ENCODE data around the gene IL17RA. TPM values are rescaled to one million over a fixed set of nuclear protein-coding genes. Genes with fewer than 3 reads are reported as not detected.
"Not testable (repeated sequence)": the region's sequence is repeated elsewhere in the genome, so short reads cannot be mapped to it uniquely, and the experiment has no call there.

Gene IL17RA
- total RNA-seq, 1 donor from 2014 or later, result 78.3 TPM

- intact Hi-C loops (cut with micrococcal nuclease), result loop anchor here (1.0 kb wide), 2 partner anchors 20 to 34 kb away; partner anchors contain the start of gene IL17RA
Measured at GRCh38 chr22:17118342-17118741, 33.5 kb downstream of the IL17RA start.

GRCh38 chr22:17119481-17120202 lies 34.8 kb downstream of the IL17RA start:
- intact Hi-C loops (cut with micrococcal nuclease), result loop anchor here (1.0 kb wide), 1 partner anchor 39 kb away; no protein-coding TSS in a partner anchor

- intact Hi-C loops (cut with micrococcal nuclease), result loop anchor here (1.0 kb wide), 1 partner anchor 38 kb away; no protein-coding TSS in a partner anchor
Measured at GRCh38 chr22:17120281-17120680, 35.5 kb downstream of the IL17RA start.

GRCh38 chr22:17120711-17121232 lies 36.0 kb downstream of the IL17RA start:
- intact Hi-C loops (cut with micrococcal nuclease), result loop anchor here (1.0 kb wide), 1 partner anchor 38 kb away; no protein-coding TSS in a partner anchor

- intact Hi-C loops (cut with micrococcal nuclease), result no loop called here
Measured at GRCh38 chr22:17121233-17122195, 36.7 kb downstream of the IL17RA start, which contains the start of gene TMEM121B. Gene TMEM121B, minus strand, starts transcription at chr22:17121360. Its CDS starts 233 bp downstream, at chr22:17121127.

- intact Hi-C loops (cut with micrococcal nuclease), result no loop called here
Measured at GRCh38 chr22:17130199-17130598, 45.4 kb downstream of the IL17RA start.

- intact Hi-C loops (cut with micrococcal nuclease), result no loop called here
Measured at GRCh38 chr22:17131686-17132085, 46.9 kb downstream of the IL17RA start.

- intact Hi-C loops (cut with micrococcal nuclease), result no loop called here
Measured at GRCh38 chr22:17132112-17132511, 47.3 kb downstream of the IL17RA start.

- intact Hi-C loops (cut with micrococcal nuclease), result no loop called here
Measured at GRCh38 chr22:17133137-17133536, 48.3 kb downstream of the IL17RA start.

GRCh38 chr22:17135153-17135760 lies 50.5 kb downstream of the IL17RA start:
- intact Hi-C loops (cut with micrococcal nuclease), result no loop called here

GRCh38 chr22:17137170-17137569 lies 52.4 kb downstream of the IL17RA start:
- intact Hi-C loops (cut with micrococcal nuclease), result no loop called here

- intact Hi-C loops (cut with micrococcal nuclease), result no loop called here
Measured at GRCh38 chr22:17137861-17138425, 53.1 kb downstream of the IL17RA start.

- intact Hi-C loops (cut with micrococcal nuclease), result no loop called here
Measured at GRCh38 chr22:17138513-17138912, 53.7 kb downstream of the IL17RA start.

- intact Hi-C loops (cut with micrococcal nuclease), result no loop called here
Measured at GRCh38 chr22:17140022-17140421, 55.2 kb downstream of the IL17RA start.

- intact Hi-C loops (cut with micrococcal nuclease), result no loop called here
Measured at GRCh38 chr22:17140826-17141766, 56.3 kb downstream of the IL17RA start.

- intact Hi-C loops (cut with micrococcal nuclease), result no loop called here
Measured at GRCh38 chr22:17143101-17143500, 58.3 kb downstream of the IL17RA start.

- intact Hi-C loops (cut with micrococcal nuclease), result no loop called here
Measured at GRCh38 chr22:17143826-17144225, 59.0 kb downstream of the IL17RA start.

- intact Hi-C loops (cut with micrococcal nuclease), result no loop called here
Measured at GRCh38 chr22:17145021-17145680, 60.4 kb downstream of the IL17RA start.

GRCh38 chr22:17147458-17147857 lies 62.7 kb downstream of the IL17RA start:
- intact Hi-C loops (cut with micrococcal nuclease), result not testable (repeated sequence)

Data from T-helper 1 cell treated with Interleukin-12 subunit alpha and Interleukin-12 subunit beta and Interleukin-4 antibody, amounts not matched to agents 30 ng/mL and 1 ng/mL, for 36 hours (primary cell).